H9 (cell line): ENCODE data around the gene WBP1L. TPM values are rescaled to one million over a fixed set of nuclear protein-coding genes. Genes with fewer than 3 reads are reported as not detected.

Experiments used
- DNase-seq: peaks from one replicate; pipeline ENCODE4 v3.0.0-alpha.2; 2017
- H2AFZ ChIP-seq: one replicate; pipeline ENCODE4 v1.6.1; 2013; ENCODE audit warnings: mild to moderate bottlenecking, low read length, control low read depth, moderate library complexity
- H2AK5ac ChIP-seq: 2 replicates; pipeline ENCODE4 v1.6.1; 2013; ENCODE audit warnings: low read length, control low read depth, mixed read lengths; ENCODE audit not compliant: insufficient read length
- H2BK120ac ChIP-seq: one replicate; pipeline ENCODE4 v1.6.1; 2013; ENCODE audit warnings: low read depth, mild to moderate bottlenecking, low read length, control low read depth, inconsistent platforms; ENCODE audit not compliant: poor library complexity, severe bottlenecking
- H2BK12ac ChIP-seq: 2 replicates; pipeline ENCODE4 v1.6.1; 2013; ENCODE audit warnings: low read length, control low read depth, mixed read lengths, low read depth; ENCODE audit not compliant: insufficient read length
- H2BK15ac ChIP-seq: 2 replicates; pipeline ENCODE4 v1.6.1; 2013; ENCODE audit warnings: low read depth, low read length, control low read depth
- H2BK20ac ChIP-seq: one replicate; pipeline ENCODE4 v1.6.1; 2013; ENCODE audit warnings: low read depth, mild to moderate bottlenecking, low read length, control low read depth, inconsistent platforms; ENCODE audit not compliant: poor library complexity, severe bottlenecking
- H2BK5ac ChIP-seq: 2 replicates; pipeline ENCODE4 v1.6.1; 2013; ENCODE audit warnings: low read length, control low read depth, mixed read lengths; ENCODE audit not compliant: insufficient read length
- H3K14ac ChIP-seq: 2 replicates; pipeline ENCODE4 v1.6.1; 2013; ENCODE audit warnings: low read length, control low read depth; ENCODE audit not compliant: insufficient read depth
- H3K18ac ChIP-seq: 2 replicates; pipeline ENCODE4 v1.6.1; 2013; ENCODE audit warnings: low read depth, mild to moderate bottlenecking, mixed read lengths, low read length, control low read depth; ENCODE audit not compliant: insufficient read length
- H3K23ac ChIP-seq: 2 replicates; pipeline ENCODE4 v1.6.1; 2013; ENCODE audit warnings: low read length, control low read depth, mixed read lengths, low read depth; ENCODE audit not compliant: insufficient read length
- H3K23me2 ChIP-seq: 2 replicates; pipeline ENCODE4 v1.6.1; 2013; ENCODE audit warnings: low read depth, mild to moderate bottlenecking, mixed read lengths, low read length, control low read depth; ENCODE audit not compliant: insufficient read length, poor library complexity, severe bottlenecking
- H3K27ac ChIP-seq: 2 replicates; pipeline ENCODE4 v1.5.1; 2013; ENCODE audit warnings: low read length, control low read depth, mixed read lengths, low read depth; ENCODE audit not compliant: insufficient read length
- H3K27me3 ChIP-seq: 2 replicates; pipeline ENCODE4 v1.6.1; 2013; ENCODE audit warnings: low read length, control low read depth, inconsistent platforms; ENCODE audit not compliant: insufficient read depth
- H3K4ac ChIP-seq: 2 replicates; pipeline ENCODE4 v1.6.1; 2013; ENCODE audit warnings: low read depth, mild to moderate bottlenecking, control low read depth, inconsistent platforms, low read length, moderate library complexity
- H3K4me1 ChIP-seq: 2 replicates; pipeline ENCODE4 v1.6.1; 2013; ENCODE audit warnings: low read length, control low read depth, inconsistent platforms; ENCODE audit not compliant: insufficient read depth
- H3K4me2 ChIP-seq: 2 replicates; pipeline ENCODE4 v1.6.1; 2013; ENCODE audit warnings: low read length, control low read depth, mixed read lengths; ENCODE audit not compliant: insufficient read length, insufficient read depth
- H3K56ac ChIP-seq: 2 replicates; pipeline ENCODE4 v1.6.1; 2013; ENCODE audit warnings: low read depth, mild to moderate bottlenecking, mixed read lengths, low read length, control low read depth; ENCODE audit not compliant: insufficient read length
- H3K79me1 ChIP-seq: 2 replicates; pipeline ENCODE4 v1.6.1; 2013; ENCODE audit warnings: low read depth, mild to moderate bottlenecking, moderate library complexity, low read length, control low read depth, inconsistent platforms; ENCODE audit not compliant: insufficient read depth, poor library complexity, severe bottlenecking
- H3K79me2 ChIP-seq: 2 replicates; pipeline ENCODE4 v1.6.1; 2013; ENCODE audit warnings: low read length, control low read depth, inconsistent platforms; ENCODE audit not compliant: insufficient read depth
- H3K9ac ChIP-seq: 2 replicates; pipeline ENCODE4 v1.6.1; 2013; ENCODE audit warnings: low read length, control low read depth, mixed read lengths; ENCODE audit not compliant: insufficient read length; ENCODE audit errors: extremely low read depth
- H3K9me3 ChIP-seq: one replicate; pipeline ENCODE4 v1.6.1; 2013; ENCODE audit warnings: low read depth, low read length, inconsistent platforms; ENCODE audit not compliant: control insufficient read depth
- H3T11ph ChIP-seq: one replicate; pipeline ENCODE4 v1.6.1; 2013; ENCODE audit warnings: mild to moderate bottlenecking, low read length, control low read depth, inconsistent platforms
- H4K20me1 ChIP-seq: one replicate; pipeline ENCODE4 v1.6.1; 2013; ENCODE audit not compliant: control insufficient read depth, insufficient read length, insufficient read depth
- H4K5ac ChIP-seq: 2 replicates; pipeline ENCODE4 v1.6.1; 2013; ENCODE audit warnings: low read depth, mild to moderate bottlenecking, mixed read lengths, low read length, control low read depth; ENCODE audit not compliant: insufficient read length
- H4K8ac ChIP-seq: replicated peaks from 2 replicates; pipeline ENCODE4 v1.6.1; 2013; ENCODE audit warnings: low read length, control low read depth, mixed read lengths, low read depth; ENCODE audit not compliant: insufficient read length
- H4K91ac ChIP-seq: 2 replicates; pipeline ENCODE4 v1.6.1; 2013; ENCODE audit warnings: low read depth, mild to moderate bottlenecking, moderate library complexity, mixed read lengths, low read length, control low read depth; ENCODE audit not compliant: insufficient read length
- H3K27ac Mint-ChIP-seq, 3 experiments: 2 replicates in 2 of 3; 3 replicates in 1 of 3; pipeline ENCODE4 v1.8.0; 2020 to 2021; ENCODE audit warnings: mixed read lengths in 3 of 3, mild to moderate bottlenecking in 1 of 3, moderate library complexity in 1 of 3
- H3K27me3 Mint-ChIP-seq: 2 replicates; pipeline ENCODE4 v1.8.0; 2021; ENCODE audit warnings: low read depth, mild to moderate bottlenecking, moderate library complexity, mixed read lengths
- H3K36me3 Mint-ChIP-seq, 3 experiments: 2 replicates in 2 of 3; 3 replicates in 1 of 3; pipeline ENCODE4 v1.8.0; 2020 to 2021; ENCODE audit warnings: low read depth in 3 of 3, mixed read lengths in 3 of 3; ENCODE audit not compliant: insufficient read depth in 1 of 3
- H3K4me1 Mint-ChIP-seq, 2 experiments: 2 replicates each; pipeline ENCODE4 v1.8.0; 2020; ENCODE audit warnings: mixed read lengths in 2 of 2
- H3K4me3 Mint-ChIP-seq, 2 experiments: 2 replicates in 1 of 2; 3 replicates in 1 of 2; pipeline ENCODE4 v1.8.0; 2020 to 2021; ENCODE audit warnings: mild to moderate bottlenecking in 2 of 2, mixed read lengths in 2 of 2, moderate library complexity in 1 of 2
- H3K9me3 Mint-ChIP-seq, 2 experiments: 2 replicates in 1 of 2; 3 replicates in 1 of 2; pipeline ENCODE4 v1.8.0; 2020; ENCODE audit warnings: mild to moderate bottlenecking in 2 of 2, mixed read lengths in 2 of 2, moderate library complexity in 1 of 2
- WGBS: extraction: QIAGEN DNeasy Blood & Tissue Kit; methylation state at CpG from one replicate; pipeline ENCODE4 v1.1.7; 2013; ENCODE audit warnings: missing lambda C conversion rate, low lambda C conversion rate, mixed read lengths; ENCODE audit not compliant: insufficient read length; ENCODE audit errors: extremely low coverage; 5-methylcytosine and 5-hydroxymethylcytosine counted together
- total RNA-seq: library from RNA; stranded (reverse); gene quantifications from 2 replicates; pipeline ENCODE4 v1.2.1, GENCODE V29; 2021
- TF ChIP-seq, protein P1 (sequence below): fragments of 200-600 bp; sonication (generic); conservative IDR thresholded peaks from 3 replicates; pipeline ENCODE4 v1.8.0; 2021; ENCODE audit warnings: antibody characterized with exemption, mild to moderate bottlenecking

The WBP1L gene
- total RNA-seq, 1 experiment from 2014 or later: 23.8 TPM

DNA sequence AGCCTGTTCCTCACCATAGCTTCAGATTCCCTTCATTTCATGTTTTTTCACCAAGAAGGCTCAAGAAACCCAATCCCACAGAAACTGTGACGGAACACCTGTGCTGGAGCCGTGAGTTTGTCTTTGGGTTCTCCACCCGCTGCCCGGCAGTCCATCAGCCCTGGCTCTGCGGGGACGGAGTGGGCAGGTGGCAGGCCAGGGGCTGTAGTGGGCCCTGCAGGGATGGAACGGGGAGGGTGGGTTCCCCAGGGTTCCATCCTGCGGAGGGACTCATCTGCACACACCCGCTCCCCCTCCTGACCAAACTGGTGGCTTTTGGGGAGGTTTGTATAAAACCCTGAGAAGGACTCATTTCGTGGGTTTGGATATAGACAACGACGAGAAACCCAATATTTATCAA is 78.5 kb downstream of the WBP1L start:
- Histone ChIP-seq H2BK12ac (no peak overlapping the region), H2BK20ac (no peak overlapping the region), H4K20me1 (no peaks in the 10 kb centered on the region), H2BK15ac (no peak overlapping the region), H4K8ac (no peak overlapping the region), H4K5ac (no peak overlapping the region), H4K91ac (no peak overlapping the region), H2AFZ (no peak overlapping the region), H3K23ac (no peak overlapping the region), H3K27ac (no peak overlapping the region), H2AK5ac (no peak overlapping the region), H3K56ac (no peak overlapping the region), H3K14ac (no peak overlapping the region), H3K9me3 (peaks cover 9% of the 10 kb centered on the region), H3K4me1 (no peaks in the 10 kb centered on the region), H3K4ac (no peak overlapping the region), H3K23me2 (no peaks in the 10 kb centered on the region), H3K79me2 (no peaks in the 10 kb centered on the region), H2BK120ac (no peak overlapping the region), H3K4me2 (no peak overlapping the region), H3K79me1 (no peaks in the 10 kb centered on the region), H3T11ph (no peak overlapping the region), H3K18ac (no peak overlapping the region), H3K27me3 (no peaks in the 10 kb centered on the region), H2BK5ac (no peak overlapping the region), H3K9ac (no peak overlapping the region)
- no CpG with 5 or more reads among the region's 12 CpGs for WGBS
- no peaks in the 10 kb centered on the region for H3K27me3 Mint-ChIP-seq
- DNase-seq: no peak
- peak overlapping the region in 1 of 3 experiments; percentile 37; a peak in 1 of 7 replicates for H3K27ac Mint-ChIP-seq
- H3K4me3 Mint-ChIP-seq: no peak overlapping the region
- 0 out of 4 replicates have a peak, but pooled peaks cover 0 to under 1% of the 10 kb centered on the region in 2 experiments for H3K4me1 Mint-ChIP-seq
- TF ChIP-seq, protein P1, sequence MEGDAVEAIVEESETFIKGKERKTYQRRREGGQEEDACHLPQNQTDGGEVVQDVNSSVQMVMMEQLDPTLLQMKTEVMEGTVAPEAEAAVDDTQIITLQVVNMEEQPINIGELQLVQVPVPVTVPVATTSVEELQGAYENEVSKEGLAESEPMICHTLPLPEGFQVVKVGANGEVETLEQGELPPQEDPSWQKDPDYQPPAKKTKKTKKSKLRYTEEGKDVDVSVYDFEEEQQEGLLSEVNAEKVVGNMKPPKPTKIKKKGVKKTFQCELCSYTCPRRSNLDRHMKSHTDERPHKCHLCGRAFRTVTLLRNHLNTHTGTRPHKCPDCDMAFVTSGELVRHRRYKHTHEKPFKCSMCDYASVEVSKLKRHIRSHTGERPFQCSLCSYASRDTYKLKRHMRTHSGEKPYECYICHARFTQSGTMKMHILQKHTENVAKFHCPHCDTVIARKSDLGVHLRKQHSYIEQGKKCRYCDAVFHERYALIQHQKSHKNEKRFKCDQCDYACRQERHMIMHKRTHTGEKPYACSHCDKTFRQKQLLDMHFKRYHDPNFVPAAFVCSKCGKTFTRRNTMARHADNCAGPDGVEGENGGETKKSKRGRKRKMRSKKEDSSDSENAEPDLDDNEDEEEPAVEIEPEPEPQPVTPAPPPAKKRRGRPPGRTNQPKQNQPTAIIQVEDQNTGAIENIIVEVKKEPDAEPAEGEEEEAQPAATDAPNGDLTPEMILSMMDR: no peak
- peaks cover 13 to 16% of the 10 kb centered on the region in 2 experiments; a peak in 4 of 5 replicates for H3K9me3 Mint-ChIP-seq
- peaks cover 0 to 5% (median 0%) of the 10 kb centered on the region in 3 experiments; a peak in 2 of 7 replicates for H3K36me3 Mint-ChIP-seq
